A549 (cell line): Measurements from ENCODE around the gene KLF16.

ENCODE experiments used
- CTCF ChIP-seq: fragments of >200 bp; sonication (Bioruptor Twin); formaldehyde crosslinking; IDR thresholded peaks from 3 replicates; pipeline ENCODE4 v1.5.1; 2016
- ELK1 ChIP-seq: fragments of 150-350 bp; IDR thresholded peaks from 2 replicates; pipeline ENCODE4 v1.6.1; 2014; ENCODE audit warnings: low read depth, mild to moderate bottlenecking, low read length
- MYC ChIP-seq: IDR thresholded peaks from 2 replicates; pipeline ENCODE4 v1.6.1; 2012; ENCODE audit warnings: mild to moderate bottlenecking, inconsistent platforms, low read length, improper control_type of control experiment, borderline replicate concordance
- POLR2A ChIP-seq: IDR thresholded peaks from 2 replicates; pipeline ENCODE4 v1.6.1; 2012; ENCODE audit warnings: mild to moderate bottlenecking, low read length
- TP53 ChIP-seq: fragments of 250-450 bp; sonication (Bioruptor Pico); IDR thresholded peaks from 2 replicates; pipeline ENCODE4 v1.5.0; 2021; ENCODE audit warnings: mild to moderate bottlenecking, moderate library complexity
- ZFP36 ChIP-seq: fragments of 450-650 bp; IDR thresholded peaks from 2 replicates; pipeline ENCODE4 v1.6.1; 2014; ENCODE audit warnings: borderline replicate concordance; ENCODE audit not compliant: partially characterized antibody
- TF ChIP-seq, protein P1 (sequence below): fragments of 200-600 bp; sonication (generic); IDR thresholded peaks from 2 replicates; pipeline ENCODE4 v1.6.1; 2016; ENCODE audit warnings: antibody characterized with exemption, mild to moderate bottlenecking, moderate library complexity

- TF ChIP-seq, protein P1, sequence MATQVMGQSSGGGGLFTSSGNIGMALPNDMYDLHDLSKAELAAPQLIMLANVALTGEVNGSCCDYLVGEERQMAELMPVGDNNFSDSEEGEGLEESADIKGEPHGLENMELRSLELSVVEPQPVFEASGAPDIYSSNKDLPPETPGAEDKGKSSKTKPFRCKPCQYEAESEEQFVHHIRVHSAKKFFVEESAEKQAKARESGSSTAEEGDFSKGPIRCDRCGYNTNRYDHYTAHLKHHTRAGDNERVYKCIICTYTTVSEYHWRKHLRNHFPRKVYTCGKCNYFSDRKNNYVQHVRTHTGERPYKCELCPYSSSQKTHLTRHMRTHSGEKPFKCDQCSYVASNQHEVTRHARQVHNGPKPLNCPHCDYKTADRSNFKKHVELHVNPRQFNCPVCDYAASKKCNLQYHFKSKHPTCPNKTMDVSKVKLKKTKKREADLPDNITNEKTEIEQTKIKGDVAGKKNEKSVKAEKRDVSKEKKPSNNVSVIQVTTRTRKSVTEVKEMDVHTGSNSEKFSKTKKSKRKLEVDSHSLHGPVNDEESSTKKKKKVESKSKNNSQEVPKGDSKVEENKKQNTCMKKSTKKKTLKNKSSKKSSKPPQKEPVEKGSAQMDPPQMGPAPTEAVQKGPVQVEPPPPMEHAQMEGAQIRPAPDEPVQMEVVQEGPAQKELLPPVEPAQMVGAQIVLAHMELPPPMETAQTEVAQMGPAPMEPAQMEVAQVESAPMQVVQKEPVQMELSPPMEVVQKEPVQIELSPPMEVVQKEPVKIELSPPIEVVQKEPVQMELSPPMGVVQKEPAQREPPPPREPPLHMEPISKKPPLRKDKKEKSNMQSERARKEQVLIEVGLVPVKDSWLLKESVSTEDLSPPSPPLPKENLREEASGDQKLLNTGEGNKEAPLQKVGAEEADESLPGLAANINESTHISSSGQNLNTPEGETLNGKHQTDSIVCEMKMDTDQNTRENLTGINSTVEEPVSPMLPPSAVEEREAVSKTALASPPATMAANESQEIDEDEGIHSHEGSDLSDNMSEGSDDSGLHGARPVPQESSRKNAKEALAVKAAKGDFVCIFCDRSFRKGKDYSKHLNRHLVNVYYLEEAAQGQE, result no peak
- TF ChIP-seq MYC, result no peak
- no peak for TF ChIP-seq ZFP36
- no peak for TF ChIP-seq CTCF
- TF ChIP-seq ELK1, result no peak
- TF ChIP-seq TP53 (CRISPR knock-in tag), result no peak
- TF ChIP-seq POLR2A, result no peak
These were observed 55.5 kb downstream of the KLF16 start for GRCh38 chr19:1807695-1808394.
